HG03432 (cell line): ENCODE data around the gene LRFN3.
"Not testable (repeated sequence)": the region's sequence is repeated elsewhere in the genome, so short reads cannot be mapped to it uniquely, and the experiment has no call there.

Experiments used
- ATAC-seq: cut with Tn5 transposase; IDR thresholded peaks from one replicate; pipeline ENCODE4 v1.9.1; 2021; ENCODE audit warnings: mild to moderate bottlenecking, moderate library complexity; ENCODE audit not compliant: unreplicated experiment

Gene LRFN3

DNA sequence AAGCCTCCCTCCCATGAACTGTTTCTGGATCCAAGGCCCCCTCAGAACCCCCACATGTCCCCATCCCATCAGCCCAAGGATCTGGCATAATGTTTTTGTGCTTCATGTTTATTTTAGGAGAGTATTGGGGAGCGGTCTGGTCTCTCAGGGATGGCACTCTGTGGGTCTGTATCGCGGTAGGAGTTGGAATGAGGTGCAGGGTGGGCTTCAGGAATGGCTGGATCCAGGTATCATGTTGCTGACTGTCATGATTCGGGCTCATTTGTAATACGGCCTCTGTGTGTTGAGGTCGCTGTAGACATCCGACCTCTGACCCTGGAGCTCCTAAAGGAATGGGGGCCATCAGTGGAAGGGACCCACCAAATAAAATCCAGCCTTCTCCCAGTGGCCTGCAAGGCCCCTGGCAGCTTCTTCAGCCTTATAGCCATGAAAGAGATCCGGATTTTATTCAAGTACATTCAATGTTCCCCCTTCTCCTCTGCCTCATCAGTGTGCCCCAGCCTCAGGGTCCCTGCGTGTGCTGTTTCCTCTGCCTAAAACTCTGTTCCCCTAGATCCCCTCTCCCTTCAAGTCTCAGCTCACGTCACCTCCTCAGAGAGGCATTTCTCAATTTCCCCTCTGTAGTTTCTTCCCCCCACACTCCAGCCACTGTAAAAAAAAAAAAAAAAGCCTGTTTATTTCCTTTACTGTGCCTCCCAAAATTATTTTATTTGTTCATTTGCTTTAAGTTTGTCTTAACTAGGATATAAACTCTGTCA lies 31.7 kb upstream of the LRFN3 start:
- ATAC-seq = no peak

DNA sequence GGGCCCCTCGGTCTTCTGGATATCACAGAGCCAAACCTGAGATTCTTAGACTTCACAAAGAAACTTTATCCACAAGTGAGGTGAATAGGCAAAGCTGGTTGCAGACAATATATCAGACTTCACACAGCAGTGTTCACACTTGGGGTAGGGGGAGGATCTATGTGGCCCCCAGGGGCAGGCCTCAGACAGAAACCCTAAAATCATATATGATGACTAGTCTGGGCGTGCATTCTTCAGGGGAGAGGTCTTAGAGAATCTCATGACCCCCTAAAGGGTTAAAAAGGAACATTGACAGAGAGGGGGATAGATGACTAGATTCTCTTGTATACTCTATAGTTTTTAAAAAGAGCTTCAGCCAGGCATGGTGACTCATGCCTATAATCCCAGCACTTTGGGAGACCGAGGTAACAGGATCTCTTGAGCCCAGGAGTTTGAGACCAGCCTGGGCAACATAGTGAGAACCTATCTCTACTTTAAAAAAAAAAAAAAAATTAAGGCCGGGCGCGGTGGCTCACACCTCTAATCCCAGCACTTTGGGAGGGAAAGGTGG lies 30.9 kb upstream of the LRFN3 start:
- ATAC-seq = no peak

DNA sequence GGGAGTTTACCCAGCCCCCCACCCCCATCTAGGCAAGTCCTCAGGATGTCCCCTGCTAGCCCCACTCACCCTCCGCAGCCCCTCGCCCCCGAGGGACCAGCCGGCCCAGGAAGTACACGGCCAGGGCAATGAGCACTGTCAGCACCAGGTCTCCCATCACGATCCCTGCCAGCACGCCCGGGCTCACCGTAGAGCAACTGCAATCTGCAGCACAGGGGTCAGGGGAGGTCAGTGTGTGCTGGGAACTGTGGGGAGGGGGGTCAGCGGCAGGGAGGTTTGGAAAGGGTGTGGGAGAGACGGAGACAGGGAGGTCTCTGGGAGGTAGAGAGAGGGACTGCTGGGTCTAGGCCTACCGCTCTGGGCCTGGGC lies 28.8 kb upstream of the LRFN3 start:
- ATAC-seq = no peak

DNA sequence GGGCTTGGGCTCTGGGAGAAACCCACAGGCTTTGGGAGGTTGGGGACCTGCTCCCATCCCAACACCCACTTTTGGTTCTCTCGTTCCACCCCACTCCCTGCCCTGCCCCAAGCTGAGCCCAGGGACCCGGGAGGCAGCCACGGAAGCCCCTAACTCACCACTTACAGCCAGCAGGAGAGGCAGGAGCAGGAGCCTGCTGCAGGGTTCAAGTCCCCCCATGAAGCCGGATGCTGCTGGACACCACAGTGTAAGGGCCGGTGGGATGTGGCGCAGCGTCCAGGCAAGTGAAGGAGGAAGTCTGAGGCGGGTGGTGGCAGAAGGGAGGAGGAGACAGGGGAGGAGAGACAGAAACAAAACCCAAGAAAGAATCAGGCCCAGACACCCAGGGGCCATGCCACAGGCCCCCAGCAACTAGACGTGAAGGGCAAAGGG lies 28.1 kb upstream of the LRFN3 start, which contains the start of gene TYROBP:
Gene TYROBP, minus strand, starts transcription at position 286 of the 432 bp plus-strand sequence. Its CDS starts 67 bp downstream, at position 219.
- no peak for ATAC-seq

DNA sequence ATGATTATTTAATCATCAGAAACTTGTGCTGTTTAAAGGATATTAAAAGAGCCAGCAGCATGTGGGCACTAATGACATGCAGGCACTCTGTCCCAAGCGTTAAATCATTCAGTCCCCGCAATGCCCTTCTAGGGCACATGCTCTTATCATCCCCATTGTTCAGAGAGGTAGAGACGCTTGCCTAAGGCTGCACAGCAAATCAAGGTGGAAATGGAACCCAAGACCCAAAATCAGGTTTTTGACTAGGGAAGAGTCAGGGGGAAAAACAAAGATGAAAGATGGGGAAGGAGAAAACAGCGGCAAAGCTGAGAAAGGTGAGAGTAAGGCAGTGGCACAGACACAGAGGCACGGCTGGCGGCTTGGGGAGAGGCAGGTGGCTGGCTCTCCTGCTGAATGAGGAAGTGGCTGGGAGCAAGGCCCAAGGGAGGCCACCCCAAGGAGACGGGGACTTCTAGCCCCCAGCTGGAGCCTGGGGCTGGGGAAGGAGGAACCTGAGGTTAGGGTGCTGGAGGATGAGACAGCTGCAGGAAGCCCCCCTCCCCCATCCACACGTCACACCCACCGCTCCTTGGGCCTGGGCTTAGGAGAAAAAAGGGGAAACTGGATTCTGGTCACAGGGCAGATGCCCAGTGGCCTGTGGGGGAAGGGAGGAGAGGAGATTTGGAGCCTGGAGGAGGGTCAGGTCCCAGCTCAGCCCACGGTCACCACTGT lies 27.0 kb upstream of the LRFN3 start:
- ATAC-seq = no peak

DNA sequence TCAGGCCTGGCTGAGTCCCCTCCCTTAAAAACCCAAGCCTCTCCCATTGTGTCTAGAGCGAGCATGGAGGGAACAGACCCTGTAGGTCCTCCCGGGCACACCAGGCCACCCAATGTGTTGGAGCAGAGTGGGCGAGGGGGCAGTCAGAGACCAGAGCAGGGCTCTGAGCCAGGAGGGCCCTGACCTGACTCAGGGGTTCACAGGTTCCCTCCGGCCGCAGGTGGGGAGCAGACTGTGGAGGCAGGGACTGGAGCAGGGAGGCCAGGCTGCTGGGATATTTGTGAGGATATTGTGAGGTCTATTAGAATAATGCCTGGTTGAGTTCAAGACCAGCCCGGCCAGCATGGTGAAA lies 26.5 kb upstream of the LRFN3 start:
- ATAC-seq = no peak

DNA sequence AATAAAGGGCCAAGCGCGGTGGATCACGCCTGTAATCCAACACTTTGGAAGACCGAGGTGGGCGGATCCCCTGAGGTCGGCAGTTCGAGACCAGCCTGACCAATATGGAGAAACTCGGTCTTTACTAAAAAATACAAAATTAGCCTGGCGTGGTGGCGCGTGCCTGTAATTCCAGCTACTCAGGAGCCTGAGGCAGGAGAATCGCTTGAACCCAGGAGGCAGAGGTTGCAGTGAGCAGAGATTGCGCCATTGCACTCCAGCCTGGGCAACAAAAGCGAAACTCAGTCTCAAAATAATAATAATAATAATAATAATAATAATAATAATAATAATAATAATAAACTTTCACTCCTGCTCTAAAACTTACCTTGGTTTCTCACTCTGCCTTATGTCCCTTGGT lies 25.8 kb upstream of the LRFN3 start:
- ATAC-seq = not testable (repeated sequence)

DNA sequence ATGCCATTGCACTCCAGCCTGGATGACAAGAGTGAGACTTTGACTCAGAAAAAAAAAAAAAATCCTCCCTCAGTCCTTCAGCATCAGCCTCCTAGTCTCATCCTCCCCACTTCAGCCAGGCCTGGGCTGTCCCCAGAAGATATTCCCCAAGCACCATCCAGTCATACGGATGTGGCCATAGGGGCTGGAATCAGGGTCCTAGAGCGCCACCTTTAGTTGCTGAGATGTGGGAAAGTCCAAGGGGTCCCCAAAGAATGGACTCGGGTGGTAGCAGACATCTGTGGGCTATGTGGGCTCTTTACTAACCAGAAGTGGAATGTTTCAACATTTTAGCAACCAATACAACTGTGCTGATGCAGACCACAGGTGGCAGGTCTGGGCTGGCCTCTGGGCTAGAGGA lies 25.0 kb upstream of the LRFN3 start:
- ATAC-seq = no peak

DNA sequence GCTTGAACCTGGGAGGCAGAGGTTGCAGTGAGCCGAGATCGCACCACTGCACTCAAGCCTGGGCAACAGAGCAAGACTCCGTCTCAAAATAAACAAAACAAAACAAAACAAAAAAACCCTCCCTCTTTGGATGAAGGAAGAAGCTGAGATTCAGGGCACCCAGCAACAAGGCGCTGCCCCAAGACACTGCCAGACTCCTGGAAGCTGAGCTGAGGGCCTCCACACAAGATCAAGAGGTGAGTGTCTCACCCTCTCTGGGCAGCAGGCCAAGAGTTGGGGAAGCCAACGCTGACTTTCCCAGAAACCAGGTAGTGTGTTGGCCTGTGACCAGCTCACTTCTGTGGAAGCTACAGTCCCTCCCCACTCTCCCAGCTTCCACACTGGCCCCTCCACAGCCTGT lies 24.4 kb upstream of the LRFN3 start:
- no peak for ATAC-seq

DNA sequence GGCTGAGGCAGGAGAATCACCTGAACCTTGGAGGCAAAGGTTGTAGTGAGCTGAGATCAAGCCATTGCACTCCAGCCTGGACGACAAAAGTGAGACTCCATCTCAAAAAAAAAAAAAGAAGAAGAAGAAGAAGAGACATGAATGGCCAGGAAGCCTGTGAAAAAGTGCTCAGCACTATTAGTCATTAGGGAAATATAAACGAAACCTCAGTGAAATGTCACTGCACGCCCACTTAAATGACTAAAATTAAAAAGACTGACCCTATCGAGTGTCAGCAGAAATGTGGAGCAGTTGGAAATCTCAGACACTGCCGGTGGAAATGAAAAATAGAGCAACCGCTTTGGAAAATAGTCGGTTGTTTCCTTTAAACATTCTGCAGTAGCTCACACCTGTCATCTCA lies 22.6 kb upstream of the LRFN3 start:
- ATAC-seq = no peak

DNA sequence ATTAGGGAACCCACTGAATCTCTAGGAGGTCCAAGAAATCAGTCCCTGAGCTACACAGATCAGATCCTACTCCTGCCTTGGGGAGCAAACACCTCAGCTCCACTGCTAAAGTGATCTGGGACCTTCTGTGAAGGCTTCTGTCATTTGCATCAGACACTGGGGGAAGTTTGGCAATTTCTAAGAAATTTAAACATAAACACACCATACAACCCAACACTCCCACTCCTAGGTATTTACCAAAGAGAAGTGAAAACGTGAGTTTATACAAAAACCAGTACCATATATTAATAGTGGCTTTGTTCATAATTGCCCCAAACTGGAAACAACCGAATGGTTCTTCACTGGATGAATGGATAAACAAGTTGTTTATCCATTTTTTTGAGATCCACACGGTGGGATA lies 20.7 kb upstream of the LRFN3 start:
- no peak for ATAC-seq

DNA sequence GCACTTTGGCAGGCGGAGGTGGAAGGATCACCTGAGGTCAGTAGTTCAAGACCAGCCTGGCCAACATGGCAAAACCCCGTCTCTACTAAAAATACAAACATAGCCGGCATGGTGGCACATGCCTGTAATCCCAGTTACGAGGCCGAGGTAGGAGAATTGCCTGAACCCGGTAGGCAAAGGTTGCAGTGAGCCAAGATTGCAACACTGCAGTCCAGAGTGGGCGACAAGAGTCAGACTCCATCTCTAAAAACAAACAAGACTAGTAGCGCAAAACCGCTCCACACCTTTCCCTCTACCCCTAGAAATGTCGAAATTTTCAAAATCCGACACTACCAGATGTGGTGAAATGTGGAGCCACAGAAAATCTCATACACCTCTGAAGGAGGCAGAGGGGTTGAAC lies 16.9 kb upstream of the LRFN3 start:
- no peak for ATAC-seq

DNA sequence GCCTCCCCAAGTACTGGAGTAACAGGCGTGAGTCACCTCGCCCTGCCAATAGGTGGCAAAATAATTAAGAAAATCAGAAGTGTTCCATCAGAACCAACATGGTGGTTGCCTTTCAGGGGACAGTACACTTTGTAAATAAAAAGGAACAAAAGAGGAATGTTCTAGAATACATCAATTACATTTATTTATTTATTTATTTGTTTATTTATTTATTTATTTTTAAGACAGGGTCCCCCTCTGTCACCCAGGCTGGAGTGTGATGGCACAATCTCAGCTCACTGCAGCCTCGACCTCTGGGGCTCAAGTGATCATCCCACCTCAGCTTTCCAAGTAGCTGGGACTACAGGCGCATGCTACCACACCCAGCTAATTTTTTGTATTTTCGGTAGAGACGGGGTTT lies 15.2 kb upstream of the LRFN3 start:
- no peak for ATAC-seq

DNA sequence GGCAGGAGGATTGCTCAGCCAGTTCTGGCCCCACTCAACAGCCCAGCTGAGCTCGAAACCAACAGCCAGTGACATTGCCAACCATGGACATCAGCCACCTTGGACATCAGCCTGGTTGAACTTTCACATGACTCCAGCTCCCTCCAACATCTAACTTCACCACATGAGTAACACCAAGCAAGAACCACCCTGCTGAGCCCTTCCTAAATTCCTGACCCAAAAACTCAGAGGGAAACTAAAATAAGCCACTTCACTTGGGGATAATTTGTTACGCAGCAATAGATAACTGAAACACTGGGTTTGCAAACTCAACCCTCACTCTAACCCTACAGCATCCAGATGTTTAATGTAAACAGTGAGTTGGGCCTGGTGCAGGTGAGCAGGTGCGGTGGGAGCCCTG lies 10.7 kb upstream of the LRFN3 start:
- no peak for ATAC-seq

DNA sequence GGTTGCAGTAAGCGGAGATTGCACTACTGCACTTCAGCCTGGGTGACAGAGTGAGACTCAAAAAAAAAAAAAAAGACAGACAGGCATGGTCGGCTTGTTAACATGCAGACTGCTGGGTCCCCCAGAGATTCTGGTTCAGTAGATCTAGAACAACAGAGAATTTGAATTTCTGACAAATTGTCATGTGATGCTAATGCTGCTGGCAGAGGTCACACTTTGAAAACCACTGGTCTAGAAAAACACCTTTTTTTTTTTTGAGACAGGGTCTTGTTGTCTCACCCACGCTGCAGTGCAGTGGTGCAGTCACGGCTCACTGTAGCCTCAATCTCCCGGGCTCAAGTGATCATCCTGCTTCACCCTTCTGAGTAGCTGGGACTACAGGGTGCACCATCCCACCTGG lies 7.7 kb upstream of the LRFN3 start:
- no peak for ATAC-seq

DNA sequence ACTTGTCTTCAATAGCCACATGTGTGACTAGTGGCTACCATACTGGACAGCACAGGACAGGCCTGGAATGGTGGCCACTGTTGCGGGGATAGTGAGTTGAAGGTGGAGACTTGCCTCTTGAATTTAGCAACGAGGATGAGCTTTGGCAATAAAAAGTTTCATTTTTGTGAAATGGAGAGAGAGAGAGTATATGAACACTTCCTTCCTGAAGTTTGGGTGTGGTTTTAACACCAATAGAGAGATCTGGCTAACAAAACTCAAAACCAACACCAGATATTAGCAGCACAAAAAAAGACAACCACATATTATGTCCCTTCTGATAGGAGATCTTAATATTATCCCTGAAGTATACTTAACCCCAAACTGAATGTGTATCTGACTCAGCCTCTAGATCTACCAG lies 6.3 kb upstream of the LRFN3 start:
- no peak for ATAC-seq

DNA sequence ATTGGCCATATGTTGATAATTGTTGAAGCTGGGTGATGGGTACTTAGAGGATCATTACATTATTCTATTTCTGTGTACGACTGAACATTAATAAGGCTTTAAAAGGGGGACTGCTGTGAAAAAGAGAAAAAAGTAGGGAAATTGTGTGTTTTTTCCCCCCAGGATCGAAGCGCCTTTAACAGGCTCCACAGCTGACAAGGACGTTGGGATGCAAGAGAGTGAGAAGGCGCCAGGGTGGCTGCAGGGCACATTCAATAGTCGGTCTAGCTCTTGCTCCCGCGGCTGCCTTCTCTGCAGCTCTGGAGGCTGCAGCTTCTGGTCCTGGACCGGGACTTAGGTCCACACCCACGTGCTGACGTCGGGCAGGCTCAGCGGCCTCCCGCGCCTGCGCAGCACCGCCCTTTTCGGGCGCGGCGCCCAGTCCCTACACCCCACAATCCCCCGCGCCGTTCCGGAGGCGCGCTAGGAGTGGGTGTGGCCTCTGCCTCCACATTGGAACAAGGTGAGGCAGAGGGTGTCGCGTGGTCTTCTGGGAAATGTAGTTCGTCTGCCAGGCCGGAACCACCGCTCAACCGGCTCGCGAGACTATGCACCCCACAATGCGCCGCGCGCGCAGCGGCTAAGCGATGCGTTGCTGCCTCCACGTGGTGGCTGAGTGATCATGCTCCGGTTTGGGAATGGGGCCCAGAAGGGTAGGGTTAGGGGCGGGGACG lies 4.9 kb upstream of the LRFN3 start:
- peak; percentile 91 for ATAC-seq

DNA sequence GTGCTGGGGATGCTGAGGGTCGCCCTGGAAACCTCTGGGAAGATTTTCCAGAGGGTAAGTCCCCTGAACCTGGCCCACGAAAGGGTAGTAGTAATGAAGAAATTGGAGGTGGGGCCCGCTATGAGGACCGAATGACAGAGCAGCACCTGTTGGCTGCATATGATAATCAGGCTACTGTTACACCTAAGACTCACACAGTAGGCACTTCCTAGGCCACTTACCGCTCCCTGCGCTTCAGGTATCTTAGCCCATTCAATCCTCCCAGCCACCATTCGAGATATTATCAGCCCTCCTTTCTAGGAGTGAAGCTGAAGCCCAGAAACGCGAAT lies 4.3 kb upstream of the LRFN3 start:
- no peak for ATAC-seq

DNA sequence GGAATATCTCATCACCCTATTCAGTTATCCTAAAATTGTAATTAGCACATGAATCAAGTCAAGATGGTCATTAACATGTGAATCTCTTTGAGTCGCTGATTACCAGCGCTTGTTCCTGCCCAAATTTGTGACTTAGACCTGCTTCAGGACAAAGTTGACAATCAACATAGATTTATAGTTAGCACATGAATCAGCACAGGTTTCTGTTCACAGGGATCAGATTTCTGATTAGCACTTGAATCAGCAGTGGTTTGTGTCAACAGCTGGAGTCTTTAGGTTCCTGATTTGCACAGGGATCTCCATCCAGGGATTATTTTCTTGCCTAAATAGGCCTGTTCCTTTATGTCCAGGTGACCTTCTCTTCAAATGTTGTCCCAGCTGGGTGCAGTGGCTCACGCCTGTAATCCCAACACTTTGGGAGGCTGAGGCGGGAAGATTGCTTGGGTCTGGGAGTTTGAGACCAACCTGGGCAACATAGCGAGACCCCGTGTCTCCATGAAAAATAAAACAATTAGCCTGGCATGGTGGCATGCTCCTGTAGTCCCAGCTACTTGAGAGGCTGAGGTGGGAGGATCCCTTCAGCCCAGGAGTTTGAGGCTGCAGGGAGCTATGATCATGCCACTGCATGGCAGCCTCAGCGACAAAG lies 3.8 kb upstream of the LRFN3 start:
- no peak for ATAC-seq

DNA sequence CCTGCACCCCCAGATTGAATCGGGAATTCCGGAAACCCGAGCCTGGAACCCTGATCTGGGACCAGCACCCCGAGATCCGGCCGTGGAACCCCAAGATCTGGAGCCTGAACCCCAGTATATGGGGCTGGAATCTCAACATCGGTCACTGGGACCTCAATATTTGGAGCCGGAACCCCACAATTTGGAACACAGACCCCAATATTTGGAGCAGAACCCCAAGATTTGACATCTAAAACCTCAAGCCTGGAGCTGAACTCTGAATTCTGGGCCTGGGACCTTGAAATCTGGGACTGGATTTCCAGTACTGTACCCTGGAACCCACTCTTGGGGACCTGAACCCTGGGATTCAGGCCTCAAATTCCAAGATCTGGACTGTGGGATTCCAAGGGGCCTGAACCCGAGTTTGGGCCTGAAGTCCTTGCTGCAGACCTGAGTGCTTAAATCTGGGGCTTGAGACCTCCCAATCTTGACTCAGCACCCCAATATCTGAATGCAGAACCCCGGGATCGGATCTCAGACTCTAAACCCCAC lies 629 bp downstream of the LRFN3 start:
- ATAC-seq = no peak
